Esophagus muscularis mucosa (tissue), 4 donors: ENCODE results near the gene MMP27. TPM values are rescaled to one million over a fixed set of nuclear protein-coding genes. Genes with fewer than 3 reads are reported as not detected.
"Not testable (repeated sequence)": the region's sequence is repeated elsewhere in the genome, so short reads cannot be mapped to it uniquely, and the experiment has no call there.

Experiments
- DNase-seq: peaks from one replicate; pipeline ENCODE4 v3.0.0-alpha.2; 2017; ENCODE audit errors: extremely low spot score
- H3K27ac ChIP-seq, 4 donors: fragments of 200-600 bp; sonication (generic); replicated peaks in 1 of 4; 1 replicate in 3 of 4; 2 replicates in 1 of 4; pipeline ENCODE4 v1.5.1; 2016 to 2019; ENCODE audit warnings: mild to moderate bottlenecking in 1 of 4
- H3K27me3 ChIP-seq, 4 donors: fragments of 200-600 bp; sonication (generic); one replicate each; pipeline versions ENCODE4 v1.5.1 to v1.6.0; 2016 to 2019
- H3K36me3 ChIP-seq, 4 donors: fragments of 200-600 bp; sonication (generic); one replicate each; pipeline ENCODE4 v1.5.1; 2016 to 2019
- H3K4me1 ChIP-seq, 4 donors: fragments of 200-600 bp; sonication (generic); one replicate each; pipeline ENCODE4 v1.5.1; 2016 to 2019
- H3K4me3 ChIP-seq, 4 donors: fragments of 200-600 bp; sonication (generic); 1 replicate in 2 of 4; 2 replicates in 2 of 4; pipeline ENCODE4 v1.5.1; 2016 to 2019; ENCODE audit warnings: mild to moderate bottlenecking in 4 of 4, moderate library complexity in 1 of 4
- H3K9me3 ChIP-seq, 4 donors: fragments of 200-600 bp; sonication (generic); 1 replicate in 3 of 4; 2 replicates in 1 of 4; pipeline ENCODE4 v1.5.1; 2016 to 2019
- EP300 ChIP-seq: sonication (generic); formaldehyde crosslinking; IDR thresholded peaks from one replicate; pipeline ENCODE4 v1.6.1; 2017; ENCODE audit warnings: antibody characterized with exemption
- POLR2A ChIP-seq: fragments of 450-650 bp; IDR thresholded peaks from one replicate; pipeline ENCODE4 v1.6.1; 2017; ENCODE audit warnings: antibody characterized with exemption, moderate library complexity, mild to moderate bottlenecking, low read depth
- POLR2AphosphoS5 ChIP-seq, 2 donors: sonication (generic); formaldehyde crosslinking; IDR thresholded peaks; one replicate each; pipeline ENCODE4 v1.6.1; 2017; ENCODE audit warnings: antibody characterized with exemption in 2 of 2
- WGBS: methylation state at CpG from one replicate; pipeline ENCODE4 v1.1.5; 2018; 5-methylcytosine and 5-hydroxymethylcytosine counted together
- intact Hi-C: fragments of 100-400 bp; cut with DNase I; formaldehyde crosslinking; loops from one replicate; pipeline ENCODE4 v1.15.1; 2023
- total RNA-seq, 4 donors: library from RNA; depleted of rRNA; stranded (reverse); fragments of >200 nt; gene quantifications; one replicate each; pipeline versions ENCODE4 v1.1.0 to v1.2.1, GENCODE V29; 2016
- TF ChIP-seq, protein P1 (sequence below), 3 experiments: fragments of 200-600 bp in 2 of 3; fragments of 450-650 bp in 1 of 3; sonication (generic) in 2 of 3; IDR thresholded peaks; one replicate each; pipeline ENCODE4 v1.5.1; 2017 to 2019; ENCODE audit warnings: antibody characterized with exemption in 3 of 3, mild to moderate bottlenecking in 2 of 3, moderate library complexity in 1 of 3

The MMP27 gene
- total RNA-seq, 4 donors from 2014 or later: 0.33 to 0.45 TPM; not detected in 2

DNA sequence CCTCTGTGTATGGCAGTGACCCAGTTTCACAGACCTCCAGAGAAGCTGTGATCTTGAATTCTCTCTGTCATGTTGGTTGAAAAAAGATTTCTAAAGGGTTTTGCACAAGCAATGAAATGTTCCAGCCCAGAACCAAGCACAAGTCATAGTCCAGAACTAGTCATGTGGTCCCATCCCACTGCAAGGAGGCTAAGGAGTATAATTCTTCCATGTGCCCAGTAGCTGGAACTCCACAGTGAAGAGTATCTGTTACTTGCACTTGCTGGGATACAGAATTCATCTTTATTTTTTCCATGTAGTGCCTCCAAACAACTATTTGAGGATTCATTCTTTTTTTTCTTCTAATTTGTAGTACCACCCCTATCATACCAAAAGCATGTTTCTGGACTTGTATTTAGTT, 29.1 kb upstream of the MMP27 start:
- Histone ChIP-seq H3K4me1 (peaks cover 0 to 3% (median 0%) of the 10 kb centered on the region in 4 donors), H3K27me3 (no peaks in the 10 kb centered on the region), H3K4me3 (no peak overlapping the region), H3K36me3 (no peaks in the 10 kb centered on the region), H3K9me3 (no peaks in the 10 kb centered on the region), H3K27ac (no peak overlapping the region)
- DNase-seq: no peak
- TF ChIP-seq EP300 (no peak), POLR2A (no peak), POLR2AphosphoS5 (IDR thresholded peaks at IDR 0.05) (no peak)
- TF ChIP-seq, protein P1, sequence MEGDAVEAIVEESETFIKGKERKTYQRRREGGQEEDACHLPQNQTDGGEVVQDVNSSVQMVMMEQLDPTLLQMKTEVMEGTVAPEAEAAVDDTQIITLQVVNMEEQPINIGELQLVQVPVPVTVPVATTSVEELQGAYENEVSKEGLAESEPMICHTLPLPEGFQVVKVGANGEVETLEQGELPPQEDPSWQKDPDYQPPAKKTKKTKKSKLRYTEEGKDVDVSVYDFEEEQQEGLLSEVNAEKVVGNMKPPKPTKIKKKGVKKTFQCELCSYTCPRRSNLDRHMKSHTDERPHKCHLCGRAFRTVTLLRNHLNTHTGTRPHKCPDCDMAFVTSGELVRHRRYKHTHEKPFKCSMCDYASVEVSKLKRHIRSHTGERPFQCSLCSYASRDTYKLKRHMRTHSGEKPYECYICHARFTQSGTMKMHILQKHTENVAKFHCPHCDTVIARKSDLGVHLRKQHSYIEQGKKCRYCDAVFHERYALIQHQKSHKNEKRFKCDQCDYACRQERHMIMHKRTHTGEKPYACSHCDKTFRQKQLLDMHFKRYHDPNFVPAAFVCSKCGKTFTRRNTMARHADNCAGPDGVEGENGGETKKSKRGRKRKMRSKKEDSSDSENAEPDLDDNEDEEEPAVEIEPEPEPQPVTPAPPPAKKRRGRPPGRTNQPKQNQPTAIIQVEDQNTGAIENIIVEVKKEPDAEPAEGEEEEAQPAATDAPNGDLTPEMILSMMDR (IDR thresholded peaks at IDR 0.05): no peak
- intact Hi-C loops: no loop called here

DNA sequence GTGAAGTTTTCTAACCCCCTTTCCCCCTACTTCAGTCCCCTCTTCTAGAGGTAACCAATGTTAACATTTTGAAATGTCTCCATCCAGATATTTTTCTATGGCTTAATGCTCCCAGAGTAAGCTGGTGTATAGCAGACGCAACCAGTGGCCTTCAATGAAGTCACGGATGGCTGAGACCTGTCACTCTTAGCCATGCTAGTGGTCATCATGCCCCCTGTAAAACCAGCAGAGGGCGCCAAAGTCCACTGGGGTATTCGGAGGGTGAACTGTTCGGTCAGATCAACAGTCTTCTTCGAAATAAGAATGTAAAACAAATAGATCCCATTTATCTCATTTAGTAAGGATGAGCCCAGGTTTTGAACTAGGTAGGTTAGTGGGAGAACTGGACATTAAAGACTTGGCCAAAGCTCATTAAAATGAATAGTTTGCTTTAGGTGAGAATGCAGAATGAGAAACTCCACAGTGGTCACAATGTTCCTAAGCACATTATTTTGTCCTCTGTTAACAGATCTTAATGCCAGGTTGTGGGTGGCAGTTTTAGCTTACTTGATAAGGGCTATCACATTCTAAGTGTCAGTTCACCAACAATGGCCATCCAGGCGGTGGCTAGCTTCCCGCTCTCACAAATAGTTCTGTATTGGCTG, 27.8 kb upstream of the MMP27 start:
- Histone ChIP-seq H3K27ac (no peak overlapping the region), H3K36me3 (no peaks in the 10 kb centered on the region), H3K9me3 (no peaks in the 10 kb centered on the region), H3K27me3 (no peaks in the 10 kb centered on the region), H3K4me3 (no peak overlapping the region), H3K4me1 (peaks cover 0 to 3% (median 0%) of the 10 kb centered on the region in 4 donors)
- TF ChIP-seq, protein P1 (IDR thresholded peaks at IDR 0.05): peak in 2 of 3 experiments; percentile 15 to 38
- TF ChIP-seq EP300: no peak
- no peak for DNase-seq
- 58% methylated on average over 8 of the region's 8 CpGs for WGBS
- intact Hi-C loops: no loop called here

DNA sequence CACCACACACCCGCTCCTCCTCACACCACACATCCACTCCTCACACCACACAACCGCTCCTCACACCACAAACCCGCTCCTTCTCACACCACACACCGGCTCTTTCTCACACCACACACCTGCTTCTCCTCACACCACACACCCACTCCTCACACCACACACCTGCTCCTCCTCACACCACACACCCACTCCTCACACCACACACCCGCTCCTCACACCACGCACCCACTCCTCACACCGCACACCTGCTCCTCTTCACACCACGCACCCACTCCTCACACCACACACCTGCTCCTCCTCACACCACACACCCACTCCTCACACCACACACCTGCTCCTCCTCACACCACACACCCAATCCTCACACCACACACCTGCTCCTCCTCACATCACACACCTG, 25.4 kb upstream of the MMP27 start:
- H3K27ac ChIP-seq, H3K4me3 ChIP-seq, H3K27me3 ChIP-seq, DNase-seq, H3K4me1 ChIP-seq, H3K36me3 ChIP-seq, H3K9me3 ChIP-seq, intact Hi-C loops: not testable (repeated sequence)
- 63% methylated on average over 8 of the region's 8 CpGs for WGBS

DNA sequence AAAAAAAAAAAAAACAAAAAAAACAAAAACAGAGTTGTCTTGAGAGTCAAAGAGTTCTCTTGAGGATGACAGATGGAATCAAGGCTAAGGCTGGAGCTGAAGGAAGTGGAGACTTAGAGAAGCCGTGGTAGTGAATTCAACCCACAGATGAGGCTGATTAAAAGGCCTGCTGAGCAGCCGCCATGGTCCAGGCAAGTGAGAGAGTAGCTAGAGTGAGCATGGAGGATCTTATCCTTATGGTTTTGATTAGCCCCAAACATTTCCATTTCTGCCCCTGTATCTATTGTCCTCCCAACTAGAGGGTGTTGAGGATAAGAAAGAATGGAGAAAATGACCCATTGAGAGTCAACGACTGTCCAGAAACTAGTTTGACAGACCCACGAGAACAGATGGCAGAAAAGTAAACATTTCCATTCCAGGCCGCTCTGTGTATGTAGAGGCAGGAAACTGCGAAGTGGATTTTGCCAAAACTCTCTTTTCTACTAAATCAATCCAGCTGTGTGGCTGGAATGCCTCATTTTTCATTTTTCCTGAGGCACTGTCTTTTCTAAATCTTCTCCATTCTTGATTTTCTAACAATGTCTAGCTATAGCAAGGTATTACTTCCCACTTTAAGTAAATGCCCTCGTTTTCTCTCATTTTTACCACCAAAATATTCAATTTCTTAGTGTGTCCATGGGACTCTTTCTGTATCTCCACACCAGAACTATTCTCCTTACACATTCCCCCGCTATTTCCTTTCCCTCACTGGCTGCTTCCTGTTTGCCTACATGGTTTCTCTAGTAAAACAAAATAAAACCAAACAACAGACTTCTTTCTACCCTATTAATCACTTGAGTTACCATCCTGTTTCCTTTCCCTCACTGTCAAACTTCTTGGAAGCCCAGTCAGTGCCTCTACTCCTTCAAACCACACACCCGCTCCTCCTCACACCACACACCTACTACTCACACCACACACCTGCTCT, 24.6 kb upstream of the MMP27 start:
- Histone ChIP-seq H3K27ac (no peak overlapping the region), H3K9me3 (no peaks in the 10 kb centered on the region), H3K4me1 (peaks cover 0 to 3% (median 0%) of the 10 kb centered on the region in 4 donors), H3K4me3 (no peak overlapping the region), H3K27me3 (no peaks in the 10 kb centered on the region), H3K36me3 (no peaks in the 10 kb centered on the region)
- WGBS: 42% methylated on average over 9 of the region's 9 CpGs
- intact Hi-C loops: no loop called here
- DNase-seq: no peak
- TF ChIP-seq POLR2AphosphoS5 (IDR thresholded peaks at IDR 0.05) (no peak), EP300 (no peak), POLR2A (no peak)
- TF ChIP-seq, protein P1 (IDR thresholded peaks at IDR 0.05): no peak

DNA sequence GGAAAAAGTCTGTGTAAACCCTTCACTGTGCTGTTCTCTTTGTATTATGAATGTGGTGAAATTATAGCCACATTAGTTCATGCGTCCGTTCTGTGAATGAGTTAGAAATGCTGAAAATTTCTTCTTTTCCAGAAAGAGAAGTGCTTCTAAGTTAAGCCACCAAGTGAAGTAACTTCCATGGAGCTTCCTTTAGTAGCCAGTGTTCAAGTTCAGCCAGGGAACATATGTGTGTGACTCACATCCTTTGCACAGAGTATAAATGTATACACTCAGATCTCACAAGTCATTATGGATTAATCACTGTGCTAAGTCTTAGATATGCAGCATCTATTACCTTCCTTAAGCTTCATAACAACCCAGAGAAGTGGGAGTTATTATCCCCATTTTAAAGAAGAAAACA, 22.3 kb upstream of the MMP27 start:
- no peak for DNase-seq
- no peak overlapping the region for H3K4me3 ChIP-seq
- intact Hi-C loops: no loop called here
- no peaks in the 10 kb centered on the region for H3K36me3 ChIP-seq
- H3K9me3 ChIP-seq: peaks cover 0 to 5% (median 0%) of the 10 kb centered on the region in 4 donors
- 56% methylated on average over 2 of the region's 2 CpGs for WGBS
- no peaks in the 10 kb centered on the region for H3K27me3 ChIP-seq
- no peak for TF ChIP-seq POLR2A
- no peak for TF ChIP-seq POLR2AphosphoS5 (IDR thresholded peaks at IDR 0.05)
- no peak for TF ChIP-seq EP300
- TF ChIP-seq, protein P1 (IDR thresholded peaks at IDR 0.05): no peak
- no peak overlapping the region for H3K27ac ChIP-seq
- peaks cover 0 to 3% (median 0%) of the 10 kb centered on the region in 4 donors for H3K4me1 ChIP-seq
